ENCODE results near the gene IFRD1. TPM values are rescaled to one million over a fixed set of nuclear protein-coding genes. Genes with fewer than 3 reads are reported as not detected.
A peak's percentile ranks its signal among the peaks of the same experiment; 100 is the strongest.
"Not testable (repeated sequence)": the region's sequence is repeated elsewhere in the genome, so short reads cannot be mapped to it uniquely, and the experiment has no call there.

IFRD1 gene
- polyA plus RNA-seq, 4 donors = 29.8 to 49.6 (median 39.8) TPM

DNA sequence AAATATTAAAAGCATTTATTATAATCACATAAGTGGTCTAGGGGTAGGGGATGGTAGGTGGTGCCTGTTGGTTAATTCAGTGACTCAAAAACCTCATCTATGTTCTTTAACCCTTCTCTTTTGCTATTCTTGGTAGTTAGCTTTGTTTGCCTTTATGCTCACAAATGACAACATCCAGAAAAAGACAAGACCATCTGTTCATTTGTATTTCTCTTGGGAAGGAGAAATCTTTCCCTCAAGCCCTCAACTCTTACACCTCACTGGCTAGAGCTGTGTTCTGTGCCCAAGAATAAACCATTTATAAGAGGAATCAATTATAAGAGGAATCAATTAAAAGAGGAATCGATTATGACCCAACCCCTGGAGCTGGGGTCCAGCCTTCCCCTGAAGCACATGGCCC is 10.8 kb upstream of the IFRD1 start:
- DNase-seq (ENCODE audit: low read depth in 4 of 4, low spot score in 2 of 4) = no peak

DNA sequence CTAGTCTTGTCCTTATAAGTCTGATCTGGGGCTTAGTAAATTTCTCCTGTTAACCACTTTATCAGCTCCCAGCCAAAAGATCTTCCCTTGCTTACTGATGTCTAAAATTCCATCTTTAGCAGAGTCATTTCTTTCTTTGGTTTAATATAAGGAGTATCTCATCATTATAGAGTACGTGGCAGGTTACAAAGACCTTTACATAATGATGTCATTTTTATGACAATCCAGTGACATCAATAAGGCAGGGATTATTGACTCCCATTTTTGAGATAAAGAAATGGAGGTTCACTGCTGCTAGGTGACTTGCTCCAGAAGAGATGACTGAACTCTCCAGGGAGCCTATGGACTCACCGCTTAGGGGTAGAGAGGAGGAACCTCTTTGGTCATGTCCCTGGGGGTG is 8.1 kb upstream of the IFRD1 start:
- no peak for DNase-seq (ENCODE audit: low read depth in 4 of 4, low spot score in 2 of 4)

DNA sequence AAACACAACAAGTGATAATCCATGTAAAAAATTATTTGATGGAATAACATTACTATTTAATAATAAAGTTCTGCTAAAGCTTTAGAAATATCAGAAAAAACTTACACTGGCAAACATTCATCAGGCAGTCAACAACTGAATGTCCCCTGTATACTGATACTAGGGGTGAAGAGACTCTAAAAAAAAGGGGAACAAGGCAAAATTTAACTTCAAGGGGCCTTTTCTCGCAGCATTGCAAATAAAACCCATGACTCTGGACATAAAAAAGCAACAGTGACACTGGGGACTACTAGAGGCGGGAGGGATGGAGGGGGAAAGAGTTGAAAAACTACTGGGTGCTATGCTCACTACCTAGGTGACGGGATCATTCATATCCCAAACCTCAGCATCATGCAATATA is 5.8 kb upstream of the IFRD1 start:
- no peak for DNase-seq (ENCODE audit: low read depth in 4 of 4, low spot score in 2 of 4)

- DNase-seq (ENCODE audit: low read depth in 4 of 4, low spot score in 2 of 4) = no peak
Observed at GRCh38 chr7:112446431-112446830, 3.8 kb upstream of the IFRD1 start.

DNA sequence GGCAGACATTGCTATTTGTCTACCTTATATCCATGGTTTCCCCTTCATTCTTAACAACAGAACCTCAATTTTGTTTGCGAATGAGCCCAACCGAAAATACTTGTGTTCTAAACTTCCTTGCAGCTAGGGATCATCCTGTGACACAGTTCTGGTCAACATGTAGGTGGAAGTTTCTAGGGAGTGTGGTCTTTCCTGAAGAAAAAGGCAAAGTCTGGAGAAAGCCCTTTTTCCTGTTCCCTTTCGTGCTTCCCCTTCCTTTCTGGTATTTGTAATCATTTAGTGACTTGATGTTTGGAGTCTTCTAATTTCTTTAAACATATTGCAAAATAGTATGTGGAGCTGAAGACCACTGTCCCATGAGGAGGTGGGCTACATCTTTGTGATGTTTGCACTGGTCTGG is 2.9 kb upstream of the IFRD1 start:
- no peak for DNase-seq (ENCODE audit: low read depth in 4 of 4, low spot score in 2 of 4)

- DNase-seq (ENCODE audit: low read depth in 4 of 4, low spot score in 2 of 4) = no peak
Observed at GRCh38 chr7:112448381-112448780, 1.9 kb upstream of the IFRD1 start.

GRCh38 chr7:112448891-112449290 is 1.4 kb upstream of the IFRD1 start:
- DNase-seq (ENCODE audit: low read depth in 4 of 4, low spot score in 2 of 4) = no peak

DNA sequence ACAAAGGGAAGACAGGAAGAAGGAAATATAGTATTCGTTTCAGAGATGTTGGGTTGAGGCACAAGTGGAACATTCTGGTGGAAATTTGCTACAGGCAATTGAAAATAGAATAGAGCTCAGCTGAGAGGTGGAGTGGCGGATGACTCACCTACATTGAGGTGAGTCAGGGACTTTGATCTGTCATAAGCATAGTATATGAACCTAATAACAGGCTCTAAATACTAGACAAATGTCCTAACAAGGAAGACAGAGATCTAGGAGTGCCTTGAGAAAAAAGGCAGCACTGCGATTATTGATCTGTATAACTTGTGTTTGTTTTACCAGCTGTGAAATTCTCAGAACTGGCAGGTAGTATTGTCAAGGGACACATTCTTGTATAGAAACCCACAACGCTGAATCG is 907 bp upstream of the IFRD1 start:
- DNase-seq (ENCODE audit: low read depth in 4 of 4, low spot score in 2 of 4) = no peak

DNA sequence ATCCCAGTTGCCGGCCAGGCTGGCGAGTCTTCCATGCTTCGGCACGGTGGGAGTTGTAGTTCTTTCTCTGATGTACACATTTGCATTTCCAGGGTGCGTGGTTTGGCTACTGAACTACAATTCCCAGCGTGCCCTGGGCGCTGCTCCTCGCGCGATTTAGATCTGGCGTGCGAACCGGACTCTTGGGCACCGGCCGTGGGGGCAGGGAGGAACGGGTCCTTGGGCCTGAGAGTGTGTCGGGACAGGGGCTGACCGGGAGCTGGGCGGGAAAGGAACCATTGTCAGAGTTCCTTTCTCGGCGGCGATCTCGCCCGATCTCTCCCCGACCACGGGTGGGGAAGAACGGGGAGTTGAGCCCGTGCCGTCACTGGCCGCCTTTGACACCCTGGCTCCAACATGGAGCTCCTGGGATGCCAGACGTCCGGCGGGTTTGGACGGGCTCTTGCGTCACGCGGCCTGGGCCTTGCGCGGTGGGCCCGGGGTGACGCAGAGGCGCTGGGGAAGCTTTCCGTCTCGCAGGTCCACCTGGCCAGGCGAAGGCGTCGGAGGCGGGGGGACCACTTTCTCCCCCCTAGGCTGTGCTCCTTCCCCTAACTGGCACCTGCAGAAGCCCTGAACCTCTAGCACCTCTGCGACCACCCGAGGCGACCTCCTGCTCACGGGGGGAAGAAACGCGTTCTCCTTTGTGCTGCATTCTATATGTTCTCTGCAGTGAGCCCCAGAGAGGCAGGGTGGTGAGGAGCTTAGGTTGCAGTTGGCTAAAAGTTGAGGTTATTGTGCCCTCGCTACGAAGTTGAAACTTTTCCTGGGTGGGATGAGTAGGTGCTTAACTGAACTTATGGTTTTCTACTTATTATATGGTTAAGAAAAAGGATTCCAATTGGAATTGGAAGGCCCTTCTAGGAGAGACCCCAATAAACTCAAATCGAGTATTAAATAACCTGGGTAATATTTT is 824 bp downstream of the IFRD1 start:
- peak; percentile 90 to 97 (median 92) for DNase-seq (ENCODE audit: low read depth in 4 of 4, low spot score in 2 of 4)

DNA sequence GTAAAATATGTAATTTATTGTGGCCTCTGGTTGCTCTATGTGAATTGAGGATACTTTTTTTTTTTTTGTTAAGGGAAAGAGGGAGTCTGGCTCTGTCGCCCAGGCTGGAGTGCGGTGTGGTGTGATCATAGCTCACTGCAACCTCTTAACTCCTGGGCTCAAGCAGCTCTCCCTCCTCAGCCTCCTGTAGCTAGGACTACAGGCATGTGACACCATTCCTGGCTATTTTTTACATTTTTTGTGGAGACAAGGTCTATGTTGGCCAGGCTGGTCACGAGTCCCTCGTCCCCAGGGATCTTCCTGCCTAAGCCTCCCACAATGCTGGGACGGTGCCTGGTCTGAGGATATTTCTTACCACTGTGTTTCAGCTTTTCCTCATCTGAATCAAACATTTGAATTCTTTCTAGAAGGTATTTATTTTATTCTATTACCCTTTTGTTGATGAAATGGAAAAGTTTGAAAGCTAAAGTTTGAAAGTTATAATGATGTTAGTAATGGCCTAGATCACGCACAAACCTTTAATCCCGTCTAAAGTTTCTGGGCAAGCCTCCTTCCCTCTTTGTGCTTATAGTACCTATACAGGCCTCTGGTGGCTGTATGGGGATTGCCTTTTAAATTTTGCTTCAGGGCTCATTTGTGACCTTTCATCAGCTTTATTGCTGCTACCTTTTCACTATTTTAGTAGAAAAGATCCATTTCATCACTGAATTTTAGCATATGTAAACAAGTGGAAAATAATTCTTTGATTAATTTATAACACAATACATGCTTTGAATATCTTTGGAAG is 2.0 kb downstream of the IFRD1 start:
- no peak for DNase-seq (ENCODE audit: low read depth in 4 of 4, low spot score in 2 of 4)

DNA sequence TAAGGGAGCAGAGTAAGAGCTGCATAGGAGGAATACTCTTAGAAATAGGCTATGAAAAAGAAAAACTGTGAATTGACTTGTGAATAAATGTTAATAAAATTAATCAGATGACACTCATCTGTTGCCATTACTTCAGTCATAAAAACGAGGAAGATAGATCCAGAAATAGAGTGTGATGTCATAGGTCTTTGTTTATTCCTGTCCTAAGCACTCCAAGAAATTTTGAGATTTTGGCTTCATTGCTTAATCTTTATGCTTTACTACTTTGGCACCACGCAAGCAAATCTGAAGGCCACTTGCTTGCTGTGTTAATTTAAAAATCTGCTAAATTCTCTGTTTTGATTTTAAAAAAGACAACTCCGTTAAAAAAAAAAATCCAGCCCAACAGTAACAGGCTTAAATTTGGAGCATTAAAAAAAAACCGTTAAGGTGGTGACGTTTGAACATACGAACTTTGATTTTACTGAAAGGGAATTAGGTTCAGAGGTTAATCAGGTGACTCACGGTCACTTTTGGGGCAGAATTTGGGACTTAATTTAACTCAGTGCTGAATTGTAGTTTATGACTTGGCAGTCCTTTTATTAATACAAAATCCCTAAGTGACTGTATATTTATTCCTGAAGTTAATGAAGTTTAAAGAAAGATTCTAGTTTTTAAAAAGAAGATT is 3.4 kb downstream of the IFRD1 start:
- DNase-seq (ENCODE audit: low read depth in 4 of 4, low spot score in 2 of 4) = no peak

GRCh38 chr7:112454191-112454590 is 3.9 kb downstream of the IFRD1 start:
- not testable (repeated sequence) for DNase-seq (ENCODE audit: low read depth in 4 of 4, low spot score in 2 of 4)

- no peak for DNase-seq (ENCODE audit: low read depth in 4 of 4, low spot score in 2 of 4)
Observed at GRCh38 chr7:112459645-112460044, 9.4 kb downstream of the IFRD1 start.

DNA sequence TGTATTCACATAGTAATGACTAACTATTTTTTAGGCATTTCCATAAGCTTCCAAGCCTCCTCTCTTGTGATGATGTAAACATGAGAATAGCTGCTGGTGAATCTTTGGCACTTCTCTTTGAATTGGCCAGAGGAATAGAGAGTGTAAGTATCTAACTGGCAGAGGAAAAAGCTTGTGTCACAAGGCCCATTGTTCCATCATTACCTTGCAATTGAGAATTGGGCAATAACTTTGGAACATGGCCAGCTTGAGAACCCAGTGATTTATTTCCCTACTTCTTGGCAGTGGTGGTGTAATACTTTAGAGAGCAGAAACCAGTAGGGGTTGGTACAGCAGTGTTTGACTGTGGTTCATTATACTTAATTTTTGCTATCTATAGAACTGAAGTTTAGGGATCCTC is 12.0 kb downstream of the IFRD1 start:
- DNase-seq (ENCODE audit: low read depth in 4 of 4, low spot score in 2 of 4) = no peak

GRCh38 chr7:112467867-112468266 is 17.6 kb downstream of the IFRD1 start:
- no peak for DNase-seq (ENCODE audit: low read depth in 4 of 4, low spot score in 2 of 4)

DNA sequence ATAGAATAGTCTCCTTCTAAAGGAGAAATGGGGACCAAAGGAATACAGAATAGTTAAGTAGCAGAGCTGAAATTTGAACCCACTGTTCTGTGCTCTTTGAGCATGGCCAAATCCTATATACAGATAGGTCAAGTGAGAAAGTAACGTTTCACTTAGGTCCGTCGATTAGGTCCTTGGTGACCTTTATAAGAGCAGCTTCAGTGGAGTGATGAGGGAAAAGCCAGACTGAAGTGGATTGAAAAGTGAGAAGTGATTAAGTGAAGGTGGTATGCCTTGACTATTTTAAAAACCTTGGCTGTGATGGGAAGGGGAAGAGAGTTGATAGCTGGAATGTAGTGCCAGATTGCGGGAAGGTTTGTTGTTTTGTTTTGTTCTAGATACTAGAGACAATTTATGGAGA is 19.9 kb downstream of the IFRD1 start:
- no peak for DNase-seq (ENCODE audit: low read depth in 4 of 4, low spot score in 2 of 4)

DNA sequence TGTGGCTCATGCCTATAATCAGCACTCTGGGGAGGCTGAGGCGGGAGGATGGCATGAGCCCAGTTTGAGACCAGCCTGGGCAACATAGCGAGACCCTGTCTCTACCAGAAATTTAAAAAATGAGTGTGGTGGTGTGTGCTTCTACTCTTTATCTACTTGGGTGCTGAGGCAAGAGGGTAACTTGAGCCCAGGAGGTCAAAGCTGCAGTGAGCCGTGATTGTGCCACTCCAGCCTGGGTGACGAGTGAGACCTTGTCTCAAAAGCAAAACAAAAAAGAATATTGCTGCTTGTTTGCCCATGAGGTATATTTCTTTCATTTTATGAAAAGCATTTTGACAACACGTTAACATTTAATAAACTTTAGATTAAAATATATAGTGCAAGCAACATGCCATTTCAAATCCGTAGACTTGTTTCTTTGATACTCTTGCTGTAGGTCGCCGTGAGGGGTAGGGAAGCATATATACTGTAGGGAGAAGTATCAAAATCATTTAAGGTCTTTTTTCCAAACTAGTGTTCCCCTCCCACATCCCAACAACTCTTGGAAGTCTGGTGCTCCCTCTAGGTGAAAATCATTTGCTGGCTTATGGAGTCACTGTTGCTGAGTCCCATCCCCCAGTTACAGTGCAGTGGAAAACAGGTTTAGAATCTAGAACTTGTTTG is 26.3 kb downstream of the IFRD1 start:
- no peak for DNase-seq (ENCODE audit: low read depth in 4 of 4, low spot score in 2 of 4)

DNA sequence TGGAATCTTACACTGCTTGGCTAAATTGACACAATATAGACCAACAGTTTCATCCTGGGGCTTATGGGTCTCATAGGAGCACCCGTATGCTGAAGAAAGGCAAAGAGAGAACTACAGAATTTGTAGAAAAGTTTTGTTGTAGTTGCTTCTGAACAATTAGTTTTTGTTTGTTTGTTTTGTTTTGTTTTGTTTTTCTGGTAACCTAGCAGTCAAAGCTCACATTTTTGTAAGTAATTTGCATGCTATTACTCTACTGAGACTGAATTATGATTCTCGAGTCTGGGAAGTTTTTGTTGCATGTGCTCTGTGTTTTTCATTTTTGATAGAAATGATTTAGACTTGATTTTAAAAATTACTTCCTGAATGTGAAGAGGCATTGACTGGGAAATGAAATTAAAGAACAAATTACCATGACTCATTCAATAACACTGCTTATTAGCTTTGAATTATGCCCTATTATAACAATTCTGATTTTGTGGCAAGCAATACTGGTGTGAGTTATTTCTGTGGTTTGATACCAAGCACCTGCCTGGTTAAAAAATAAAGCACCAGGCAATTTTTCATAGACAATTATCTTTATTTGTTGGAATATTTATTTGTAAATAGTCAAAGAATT is 31.0 kb downstream of the IFRD1 start:
- no peak for DNase-seq (ENCODE audit: low read depth in 4 of 4, low spot score in 2 of 4)

DNA sequence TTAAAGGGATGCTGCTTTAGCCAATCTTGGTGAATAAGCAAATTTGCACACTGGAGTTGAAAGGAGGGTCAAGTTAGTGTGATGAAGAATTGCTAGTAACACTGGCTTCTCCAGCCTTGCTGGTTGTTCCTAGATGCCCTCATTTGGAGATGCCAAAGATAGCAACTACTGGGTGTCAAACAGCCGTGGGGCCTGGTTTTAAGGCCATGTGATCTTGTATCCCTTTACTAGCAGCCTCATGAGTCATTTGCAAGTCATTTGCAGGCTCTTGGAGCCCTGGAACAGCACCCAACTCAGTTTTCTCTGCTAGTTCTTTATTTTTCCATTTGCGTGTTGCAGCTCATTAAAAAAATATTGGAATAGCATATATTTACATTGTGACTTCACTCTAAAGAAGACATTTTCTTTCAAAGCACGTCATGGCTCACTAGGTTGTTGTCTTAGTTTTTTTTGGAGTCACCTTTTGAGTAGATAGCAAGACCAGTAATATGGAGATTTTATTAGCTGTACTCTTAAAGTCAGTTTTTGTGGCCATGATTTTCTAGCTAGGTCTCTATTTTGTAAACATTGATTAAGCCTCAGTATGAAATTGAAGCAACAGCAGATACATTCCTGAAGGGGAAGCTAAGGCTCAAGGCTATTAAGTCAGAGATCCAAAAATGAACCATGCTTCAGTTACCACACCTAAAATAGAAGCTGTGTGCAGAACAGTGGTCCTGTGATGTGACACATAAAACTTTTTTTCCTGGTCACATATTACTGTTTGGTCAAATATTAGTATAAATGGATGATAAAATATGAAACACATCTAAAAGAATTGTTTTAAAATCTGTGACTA is 31.8 kb downstream of the IFRD1 start:
- no peak for DNase-seq (ENCODE audit: low read depth in 4 of 4, low spot score in 2 of 4)

All from left renal cortex interstitium (tissue), 4 donors.